Fibroblast of villous mesenchyme (primary cell): ENCODE results near the gene GLE1. TPM values are rescaled to one million over a fixed set of nuclear protein-coding genes. Genes with fewer than 3 reads are reported as not detected.

ENCODE experiments used
- DNase-seq: peaks from one replicate; pipeline ENCODE4 v3.0.0-alpha.2; 2010; ENCODE audit warnings: low read depth
- H3K4me3 ChIP-seq: 2 replicates; pipeline ENCODE4 v1.5.1; 2011; ENCODE audit warnings: low read depth, mild to moderate bottlenecking, low read length
- total RNA-seq: library from RNA; depleted of rRNA; stranded (reverse); fragments of >200 nt; gene quantifications from 2 replicates; pipeline ENCODE4 v1.2.3, GENCODE V29; 2012
- TF ChIP-seq, protein P1 (sequence below): IDR thresholded peaks from 2 replicates; pipeline ENCODE4 v1.5.1; 2012; ENCODE audit warnings: low read depth, mild to moderate bottlenecking, low read length; ENCODE audit not compliant: insufficient read depth

The GLE1 gene
- total RNA-seq, 1 donor = 35.0 TPM

DNA sequence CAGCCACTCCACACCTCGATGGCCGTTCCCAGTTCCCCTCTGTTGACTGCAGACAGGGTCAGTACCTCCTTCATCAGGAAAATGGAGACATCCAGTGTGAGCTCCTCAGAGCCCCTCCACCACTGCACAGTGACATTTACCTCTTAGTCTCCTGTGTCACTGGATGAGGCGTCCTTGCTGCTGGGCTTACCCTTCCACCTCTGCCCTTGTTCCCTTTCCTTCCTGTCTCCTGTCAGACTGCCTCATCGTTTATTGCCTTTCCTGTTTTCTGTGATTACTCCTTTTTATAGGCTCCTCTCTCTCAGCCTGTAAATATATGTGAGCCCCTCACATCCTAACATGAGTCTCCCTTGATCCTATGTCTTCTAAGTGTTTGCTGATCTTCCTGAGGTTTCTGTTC lies 24.7 kb downstream of the GLE1 start:
- H3K4me3 ChIP-seq = no peak overlapping the region
- TF ChIP-seq, protein P1, sequence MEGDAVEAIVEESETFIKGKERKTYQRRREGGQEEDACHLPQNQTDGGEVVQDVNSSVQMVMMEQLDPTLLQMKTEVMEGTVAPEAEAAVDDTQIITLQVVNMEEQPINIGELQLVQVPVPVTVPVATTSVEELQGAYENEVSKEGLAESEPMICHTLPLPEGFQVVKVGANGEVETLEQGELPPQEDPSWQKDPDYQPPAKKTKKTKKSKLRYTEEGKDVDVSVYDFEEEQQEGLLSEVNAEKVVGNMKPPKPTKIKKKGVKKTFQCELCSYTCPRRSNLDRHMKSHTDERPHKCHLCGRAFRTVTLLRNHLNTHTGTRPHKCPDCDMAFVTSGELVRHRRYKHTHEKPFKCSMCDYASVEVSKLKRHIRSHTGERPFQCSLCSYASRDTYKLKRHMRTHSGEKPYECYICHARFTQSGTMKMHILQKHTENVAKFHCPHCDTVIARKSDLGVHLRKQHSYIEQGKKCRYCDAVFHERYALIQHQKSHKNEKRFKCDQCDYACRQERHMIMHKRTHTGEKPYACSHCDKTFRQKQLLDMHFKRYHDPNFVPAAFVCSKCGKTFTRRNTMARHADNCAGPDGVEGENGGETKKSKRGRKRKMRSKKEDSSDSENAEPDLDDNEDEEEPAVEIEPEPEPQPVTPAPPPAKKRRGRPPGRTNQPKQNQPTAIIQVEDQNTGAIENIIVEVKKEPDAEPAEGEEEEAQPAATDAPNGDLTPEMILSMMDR = no peak
- peak; percentile 34 for DNase-seq

DNA sequence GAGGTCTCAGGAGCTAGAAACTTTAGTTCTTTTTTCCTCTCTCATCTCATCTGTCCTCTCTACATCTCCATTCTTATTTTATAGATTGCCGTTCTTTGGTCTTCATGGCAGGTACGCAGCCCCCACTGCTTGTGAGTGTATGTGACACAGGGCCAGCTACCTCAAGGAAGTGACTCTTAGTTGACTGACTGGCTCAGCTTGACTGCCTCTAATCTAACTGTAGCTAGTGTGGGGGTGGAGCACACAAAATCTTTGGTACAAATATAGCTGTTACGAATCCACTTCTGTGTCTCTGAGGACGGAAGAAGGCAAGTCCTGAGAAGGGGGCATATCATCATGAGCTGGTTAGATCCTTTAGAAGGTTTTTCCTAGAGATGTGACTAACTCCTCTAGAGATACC lies 28.1 kb downstream of the GLE1 start:
- no peak overlapping the region for H3K4me3 ChIP-seq
- no peak for DNase-seq
- TF ChIP-seq, protein P1 = no peak

DNA sequence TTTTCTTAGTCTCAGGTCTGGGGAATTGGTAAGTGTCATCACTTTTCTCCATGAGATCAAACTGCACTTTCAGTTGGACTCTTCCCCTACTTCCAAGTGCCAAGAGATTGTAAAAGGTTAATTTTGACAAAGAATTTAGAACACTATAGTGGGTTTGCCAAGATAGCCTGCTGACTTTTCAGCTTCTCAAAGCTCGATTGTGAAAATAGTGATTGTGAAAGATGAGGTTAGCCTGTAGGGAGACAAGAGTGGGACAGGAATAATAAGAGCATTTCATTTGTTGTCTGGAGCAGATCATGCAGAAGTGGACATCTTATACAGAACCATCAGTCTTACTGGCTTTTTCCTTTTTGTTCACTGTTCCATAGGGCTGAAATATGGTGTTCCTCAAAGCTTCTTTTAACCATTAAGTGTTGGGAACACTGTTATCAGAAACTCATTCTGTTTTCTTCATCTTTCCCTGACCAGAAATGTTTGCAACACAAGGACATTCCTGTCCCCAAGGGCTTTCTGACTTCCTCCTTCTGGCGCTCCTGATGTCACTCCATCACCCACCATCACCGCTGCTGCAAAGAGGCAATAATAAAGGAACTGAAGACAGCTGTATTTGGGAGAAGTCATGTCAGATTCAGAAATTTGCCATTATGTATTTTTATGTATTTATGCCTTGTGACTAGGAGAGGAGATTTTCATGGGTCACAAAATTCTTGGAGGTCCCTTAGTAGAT lies 36.3 kb downstream of the GLE1 start:
- peak; percentile 11 for DNase-seq
- TF ChIP-seq, protein P1 = no peak
- H3K4me3 ChIP-seq = no peak overlapping the region

GRCh38 chr9:128546504-128546903 lies 42.0 kb downstream of the GLE1 start:
- no peak for DNase-seq
- no peak overlapping the region for H3K4me3 ChIP-seq
- TF ChIP-seq, protein P1 = no peak

GRCh38 chr9:128548876-128549275 lies 44.4 kb downstream of the GLE1 start:
- H3K4me3 ChIP-seq = no peak overlapping the region
- DNase-seq = no peak
- TF ChIP-seq, protein P1 = no peak

GRCh38 chr9:128550226-128550625 lies 45.7 kb downstream of the GLE1 start:
- TF ChIP-seq, protein P1 = no peak
- H3K4me3 ChIP-seq = no peak overlapping the region
- DNase-seq = peak; percentile 20
